Measurements from ENCODE around the gene PIK3C2B.
"Not testable (repeated sequence)": the region's sequence is repeated elsewhere in the genome, so short reads cannot be mapped to it uniquely, and the experiment has no call there.

The PIK3C2B gene

DNA sequence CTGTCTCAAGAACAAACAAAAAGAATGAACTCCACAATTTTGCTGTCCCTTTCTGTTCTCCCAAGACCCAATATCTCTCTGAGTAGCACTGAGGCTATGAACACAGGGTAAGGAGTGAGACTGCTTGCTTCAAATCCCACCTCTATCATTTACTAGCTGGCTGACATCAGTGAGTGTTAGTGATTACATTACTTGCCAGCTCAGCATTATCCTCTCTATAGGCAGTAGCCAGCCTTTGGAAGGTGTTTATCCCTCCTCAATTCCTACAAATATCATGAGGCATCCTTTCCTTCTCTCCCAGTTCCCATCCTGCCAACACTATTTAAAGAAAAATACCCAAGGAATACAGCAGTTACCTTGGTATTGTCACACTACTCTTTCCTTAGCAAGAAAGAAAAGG is 3.0 kb downstream of the PIK3C2B start:
- H3K36me3 ChIP-seq (ENCODE audit: control insufficient read depth in 1 of 2, insufficient read depth in 2 of 2, low read depth in 1 of 2, low read length in 2 of 2) = no peaks in the 10 kb centered on the region
- no peak overlapping the region for H3K4me2 ChIP-seq (ENCODE audit: low read length, poor library complexity, severe bottlenecking)
- no peak overlapping the region for H3K9ac ChIP-seq (ENCODE audit: low read length)
- no peak overlapping the region for H3K27ac ChIP-seq (ENCODE audit: low read length, poor library complexity, severe bottlenecking)
- no peak overlapping the region for H2BK5ac ChIP-seq (ENCODE audit: low read depth, low read length, poor library complexity, severe bottlenecking)
- H3K79me1 ChIP-seq (replicated peaks; ENCODE audit: low read length, poor library complexity, severe bottlenecking) = peaks cover 13% of the 10 kb centered on the region
- no peak overlapping the region for H3K4me3 ChIP-seq (ENCODE audit: insufficient read depth in 1 of 2, low read depth in 1 of 2, low read length in 2 of 2)
- H3K27me3 ChIP-seq (ENCODE audit: control insufficient read depth in 1 of 2, insufficient read depth in 1 of 2, low read length in 2 of 2) = peaks cover 25 to 44% of the 10 kb centered on the region in 2 experiments
- H2BK12ac ChIP-seq (ENCODE audit: low read length in 2 of 2) = no peak overlapping the region
- H3K9me3 ChIP-seq (ENCODE audit: control insufficient read depth, low read length) = no peaks in the 10 kb centered on the region
- H3K18ac ChIP-seq (ENCODE audit: low read depth in 1 of 2, low read length in 2 of 2) = no peak overlapping the region
- H2AFZ ChIP-seq (ENCODE audit: low read depth, low read length) = no peak overlapping the region
- no peak overlapping the region for H4K91ac ChIP-seq (ENCODE audit: low read length)
- H3K14ac ChIP-seq (ENCODE audit: low read length in 2 of 2) = no peak overlapping the region
- H3K23ac ChIP-seq (ENCODE audit: low read length in 2 of 2) = no peak overlapping the region
- DNase-seq = no peak
- no peak overlapping the region for H4K8ac ChIP-seq (ENCODE audit: low read length)
- H3K4me1 ChIP-seq (ENCODE audit: control insufficient read depth, insufficient read depth, low read depth, low read length) = peaks cover 14% of the 10 kb centered on the region
- no peak overlapping the region for H2BK15ac ChIP-seq (ENCODE audit: low read depth, poor library complexity, severe bottlenecking)
- no peak overlapping the region for H2BK120ac ChIP-seq (ENCODE audit: low read depth, low read length)
- H3K4ac ChIP-seq (ENCODE audit: low read depth in 1 of 2, low read length in 2 of 2) = no peak overlapping the region
- no peak overlapping the region for H2AK5ac ChIP-seq (ENCODE audit: low read length, severe bottlenecking)

DNA sequence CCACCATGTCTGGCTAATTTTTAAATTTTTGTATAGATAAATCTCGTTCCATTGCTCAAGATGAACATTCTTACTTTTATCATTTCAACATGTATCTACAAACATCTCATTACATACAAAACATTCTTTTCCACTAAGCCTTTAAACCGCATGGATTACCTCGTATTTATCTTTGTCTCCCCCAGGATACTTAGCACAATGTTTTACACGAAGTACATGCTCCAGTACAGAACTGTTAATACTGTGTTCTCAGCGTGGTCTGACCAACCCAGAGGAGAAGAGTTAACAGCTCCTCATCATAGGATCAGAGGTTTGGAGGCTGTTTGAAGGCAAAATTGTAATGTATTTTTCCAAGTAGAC is 7.4 kb downstream of the PIK3C2B start:
- no peak overlapping the region for H2BK15ac ChIP-seq (ENCODE audit: low read depth, poor library complexity, severe bottlenecking)
- WGBS = 90% methylated on average over 4 of the region's 5 CpGs
- no peak overlapping the region for H2AK5ac ChIP-seq (ENCODE audit: low read length, severe bottlenecking)
- H2AFZ ChIP-seq (ENCODE audit: low read depth, low read length) = no peak overlapping the region
- no peak overlapping the region for H2BK12ac ChIP-seq (ENCODE audit: low read length in 2 of 2)
- no peak overlapping the region for H3K27ac ChIP-seq (ENCODE audit: low read length, poor library complexity, severe bottlenecking)
- H3K9ac ChIP-seq (ENCODE audit: low read length) = no peak overlapping the region
- peaks cover 7% of the 10 kb centered on the region for H3K79me1 ChIP-seq (replicated peaks; ENCODE audit: low read length, poor library complexity, severe bottlenecking)
- H3K27me3 ChIP-seq (ENCODE audit: control insufficient read depth in 1 of 2, insufficient read depth in 1 of 2, low read length in 2 of 2) = peaks cover 11 to 29% of the 10 kb centered on the region in 2 experiments
- H4K8ac ChIP-seq (ENCODE audit: low read length) = no peak overlapping the region
- H3K4me2 ChIP-seq (ENCODE audit: low read length, poor library complexity, severe bottlenecking) = no peak overlapping the region
- H3K9me3 ChIP-seq (ENCODE audit: control insufficient read depth, low read length) = no peaks in the 10 kb centered on the region
- H3K4me1 ChIP-seq (ENCODE audit: control insufficient read depth, insufficient read depth, low read depth, low read length) = peaks cover 2% of the 10 kb centered on the region
- no peak overlapping the region for H2BK5ac ChIP-seq (ENCODE audit: low read depth, low read length, poor library complexity, severe bottlenecking)
- H3K14ac ChIP-seq (ENCODE audit: low read length in 2 of 2) = no peak overlapping the region
- no peak overlapping the region for H3K4ac ChIP-seq (ENCODE audit: low read depth in 1 of 2, low read length in 2 of 2)
- DNase-seq = no peak
- no peaks in the 10 kb centered on the region for H3K36me3 ChIP-seq (ENCODE audit: control insufficient read depth in 1 of 2, insufficient read depth in 2 of 2, low read depth in 1 of 2, low read length in 2 of 2)
- no peak overlapping the region for H3K18ac ChIP-seq (ENCODE audit: low read depth in 1 of 2, low read length in 2 of 2)
- no peak overlapping the region for H3K23ac ChIP-seq (ENCODE audit: low read length in 2 of 2)
- no peak overlapping the region for H3K4me3 ChIP-seq (ENCODE audit: insufficient read depth in 1 of 2, low read depth in 1 of 2, low read length in 2 of 2)
- H4K91ac ChIP-seq (ENCODE audit: low read length) = no peak overlapping the region
- H2BK120ac ChIP-seq (ENCODE audit: low read depth, low read length) = no peak overlapping the region

DNA sequence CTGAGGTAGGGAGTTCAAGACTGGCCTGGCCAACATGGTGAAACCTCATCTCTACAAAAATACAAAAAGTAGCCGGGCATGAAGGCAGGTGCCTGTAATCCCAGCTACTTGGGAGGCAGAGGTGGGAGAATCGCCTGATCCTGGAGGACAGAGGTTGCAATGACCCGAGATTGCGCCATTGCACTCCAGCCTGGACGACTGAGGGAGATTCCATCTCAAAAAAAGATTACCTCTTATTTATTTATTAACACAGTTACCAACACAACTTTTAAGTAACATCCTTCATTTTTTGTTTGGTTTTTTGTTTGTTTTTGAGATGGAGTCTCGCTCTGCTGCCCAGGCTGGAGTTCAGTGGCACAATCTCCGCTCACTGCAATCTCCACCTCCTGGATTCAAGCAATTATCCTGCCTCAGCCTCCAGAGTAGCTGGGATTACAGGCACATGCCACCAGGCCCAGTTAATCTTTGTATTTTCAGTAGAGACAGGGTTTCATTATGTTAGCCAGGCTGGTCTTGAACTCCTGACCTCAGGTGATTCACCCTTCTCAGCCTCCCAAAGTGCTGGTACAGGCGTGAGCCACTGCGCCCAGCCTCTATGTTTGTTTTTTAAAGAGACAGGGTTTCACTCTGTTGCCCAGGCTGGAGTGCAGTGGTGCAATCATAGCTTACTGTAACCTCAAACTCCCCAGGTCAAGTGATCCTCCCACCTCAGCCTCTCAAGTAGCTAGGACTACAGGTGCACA is 7.9 kb downstream of the PIK3C2B start:
- not testable (repeated sequence) for H2BK15ac ChIP-seq (ENCODE audit: low read depth, poor library complexity, severe bottlenecking); H2AK5ac ChIP-seq (ENCODE audit: low read length, severe bottlenecking); DNase-seq; H3K36me3 ChIP-seq (ENCODE audit: control insufficient read depth in 1 of 2, insufficient read depth in 2 of 2, low read depth in 1 of 2, low read length in 2 of 2); H3K14ac ChIP-seq (ENCODE audit: low read length in 2 of 2); H4K91ac ChIP-seq (ENCODE audit: low read length); H2BK12ac ChIP-seq (ENCODE audit: low read length in 2 of 2); H4K8ac ChIP-seq (ENCODE audit: low read length); H3K4me3 ChIP-seq (ENCODE audit: insufficient read depth in 1 of 2, low read depth in 1 of 2, low read length in 2 of 2); H3K23ac ChIP-seq (ENCODE audit: low read length in 2 of 2); H2BK5ac ChIP-seq (ENCODE audit: low read depth, low read length, poor library complexity, severe bottlenecking); H3K27ac ChIP-seq (ENCODE audit: low read length, poor library complexity, severe bottlenecking); H3K18ac ChIP-seq (ENCODE audit: low read depth in 1 of 2, low read length in 2 of 2); H3K4me1 ChIP-seq (ENCODE audit: control insufficient read depth, insufficient read depth, low read depth, low read length); H3K9me3 ChIP-seq (ENCODE audit: control insufficient read depth, low read length); H3K9ac ChIP-seq (ENCODE audit: low read length); H2BK120ac ChIP-seq (ENCODE audit: low read depth, low read length); H2AFZ ChIP-seq (ENCODE audit: low read depth, low read length); H3K79me1 ChIP-seq (replicated peaks; ENCODE audit: low read length, poor library complexity, severe bottlenecking); H3K4ac ChIP-seq (ENCODE audit: low read depth in 1 of 2, low read length in 2 of 2); H3K4me2 ChIP-seq (ENCODE audit: low read length, poor library complexity, severe bottlenecking)
- WGBS = 85% methylated on average over 7 of the region's 9 CpGs
- H3K27me3 ChIP-seq (ENCODE audit: control insufficient read depth in 1 of 2, insufficient read depth in 1 of 2, low read length in 2 of 2) = peaks cover 6 to 28% of the 10 kb centered on the region in 2 experiments

DNA sequence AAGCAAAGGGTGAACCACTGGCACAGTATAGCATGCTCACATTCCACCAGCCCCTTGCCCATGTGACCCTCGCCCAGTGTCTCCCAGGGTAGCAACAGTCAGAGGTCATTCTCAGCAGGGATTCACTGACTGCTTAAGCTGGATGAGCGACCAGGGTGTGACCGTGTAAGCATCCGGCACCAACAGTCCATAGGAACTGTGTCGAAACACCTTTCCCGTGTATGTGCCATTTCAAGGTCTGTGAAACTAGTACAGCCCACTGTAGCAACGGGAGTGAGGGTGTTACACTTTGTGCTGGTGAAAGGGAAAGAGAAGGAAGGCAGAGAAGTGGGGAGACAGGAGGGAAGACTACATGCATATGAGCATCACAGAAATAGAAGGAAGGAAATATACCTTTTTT is 10.8 kb downstream of the PIK3C2B start:
- Histone ChIP-seq H2BK5ac (ENCODE audit: low read depth, low read length, poor library complexity, severe bottlenecking) (no peak overlapping the region), H3K79me1 (replicated peaks; ENCODE audit: low read length, poor library complexity, severe bottlenecking) (peaks cover 3% of the 10 kb centered on the region), H2BK120ac (ENCODE audit: low read depth, low read length) (no peak overlapping the region), H2AFZ (ENCODE audit: low read depth, low read length) (no peak overlapping the region), H3K36me3 (ENCODE audit: control insufficient read depth in 1 of 2, insufficient read depth in 2 of 2, low read depth in 1 of 2, low read length in 2 of 2) (no peaks in the 10 kb centered on the region), H4K8ac (ENCODE audit: low read length) (no peak overlapping the region), H3K27me3 (ENCODE audit: control insufficient read depth in 1 of 2, insufficient read depth in 1 of 2, low read length in 2 of 2) (peaks cover 10 to 25% of the 10 kb centered on the region in 2 experiments), H3K18ac (ENCODE audit: low read depth in 1 of 2, low read length in 2 of 2) (no peak overlapping the region), H2BK15ac (ENCODE audit: low read depth, poor library complexity, severe bottlenecking) (no peak overlapping the region), H3K9ac (ENCODE audit: low read length) (no peak overlapping the region), H3K4me3 (ENCODE audit: insufficient read depth in 1 of 2, low read depth in 1 of 2, low read length in 2 of 2) (no peak overlapping the region), H4K91ac (ENCODE audit: low read length) (no peak overlapping the region), H3K27ac (ENCODE audit: low read length, poor library complexity, severe bottlenecking) (no peak overlapping the region), H3K4ac (ENCODE audit: low read depth in 1 of 2, low read length in 2 of 2) (no peak overlapping the region), H2AK5ac (ENCODE audit: low read length, severe bottlenecking) (no peak overlapping the region), H3K9me3 (ENCODE audit: control insufficient read depth, low read length) (no peaks in the 10 kb centered on the region), H3K14ac (ENCODE audit: low read length in 2 of 2) (no peak overlapping the region), H3K23ac (ENCODE audit: low read length in 2 of 2) (no peak overlapping the region), H3K4me2 (ENCODE audit: low read length, poor library complexity, severe bottlenecking) (no peak overlapping the region), H2BK12ac (ENCODE audit: low read length in 2 of 2) (no peak overlapping the region), H3K4me1 (ENCODE audit: control insufficient read depth, insufficient read depth, low read depth, low read length) (peaks cover 14% of the 10 kb centered on the region)
- DNase-seq = no peak
- WGBS = 91% methylated on average over 7 of the region's 7 CpGs
